ENCODE data around the gene LMBR1L.

The LMBR1L gene, protein sequence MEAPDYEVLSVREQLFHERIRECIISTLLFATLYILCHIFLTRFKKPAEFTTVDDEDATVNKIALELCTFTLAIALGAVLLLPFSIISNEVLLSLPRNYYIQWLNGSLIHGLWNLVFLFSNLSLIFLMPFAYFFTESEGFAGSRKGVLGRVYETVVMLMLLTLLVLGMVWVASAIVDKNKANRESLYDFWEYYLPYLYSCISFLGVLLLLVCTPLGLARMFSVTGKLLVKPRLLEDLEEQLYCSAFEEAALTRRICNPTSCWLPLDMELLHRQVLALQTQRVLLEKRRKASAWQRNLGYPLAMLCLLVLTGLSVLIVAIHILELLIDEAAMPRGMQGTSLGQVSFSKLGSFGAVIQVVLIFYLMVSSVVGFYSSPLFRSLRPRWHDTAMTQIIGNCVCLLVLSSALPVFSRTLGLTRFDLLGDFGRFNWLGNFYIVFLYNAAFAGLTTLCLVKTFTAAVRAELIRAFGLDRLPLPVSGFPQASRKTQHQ

GRCh38 chr12:49110464-49111155 lies at the start of gene LMBR1L:
LMBR1L (minus strand) TSS chr12:49110847; CDS start chr12:49110555, 292 bp downstream.
- DNase-seq (ENCODE audit: low read depth) = peak; percentile 93
- peak within 1 kb of the TSS; percentile 98 for H3K4me3 ChIP-seq (ENCODE audit: low read depth, low read length)
- TF ChIP-seq, protein P1, sequence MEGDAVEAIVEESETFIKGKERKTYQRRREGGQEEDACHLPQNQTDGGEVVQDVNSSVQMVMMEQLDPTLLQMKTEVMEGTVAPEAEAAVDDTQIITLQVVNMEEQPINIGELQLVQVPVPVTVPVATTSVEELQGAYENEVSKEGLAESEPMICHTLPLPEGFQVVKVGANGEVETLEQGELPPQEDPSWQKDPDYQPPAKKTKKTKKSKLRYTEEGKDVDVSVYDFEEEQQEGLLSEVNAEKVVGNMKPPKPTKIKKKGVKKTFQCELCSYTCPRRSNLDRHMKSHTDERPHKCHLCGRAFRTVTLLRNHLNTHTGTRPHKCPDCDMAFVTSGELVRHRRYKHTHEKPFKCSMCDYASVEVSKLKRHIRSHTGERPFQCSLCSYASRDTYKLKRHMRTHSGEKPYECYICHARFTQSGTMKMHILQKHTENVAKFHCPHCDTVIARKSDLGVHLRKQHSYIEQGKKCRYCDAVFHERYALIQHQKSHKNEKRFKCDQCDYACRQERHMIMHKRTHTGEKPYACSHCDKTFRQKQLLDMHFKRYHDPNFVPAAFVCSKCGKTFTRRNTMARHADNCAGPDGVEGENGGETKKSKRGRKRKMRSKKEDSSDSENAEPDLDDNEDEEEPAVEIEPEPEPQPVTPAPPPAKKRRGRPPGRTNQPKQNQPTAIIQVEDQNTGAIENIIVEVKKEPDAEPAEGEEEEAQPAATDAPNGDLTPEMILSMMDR (IDR thresholded peaks at IDR 0.05; ENCODE audit: control insufficient read depth, extremely low read depth, insufficient read depth) = peak; percentile 24; the same call in 1 of the 2 replicates

DNA sequence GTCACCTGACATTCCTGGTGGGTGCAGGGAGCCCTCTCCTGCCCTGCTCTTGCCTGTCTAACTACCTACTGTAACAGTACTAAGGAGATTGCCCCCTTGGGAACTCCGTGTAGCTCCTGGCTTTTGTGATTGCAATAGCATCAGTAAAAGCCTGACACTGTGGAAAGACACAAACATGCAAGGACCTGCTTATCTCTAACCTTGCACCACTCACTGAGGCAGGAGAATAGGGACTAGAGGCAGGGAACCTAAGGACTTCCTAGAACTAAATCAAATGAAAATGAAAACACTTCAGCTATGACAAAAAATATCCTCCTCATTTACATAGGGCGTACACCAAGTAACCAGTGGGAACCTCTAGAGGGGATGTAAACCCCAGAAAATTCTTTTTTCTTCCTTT lies 49.8 kb upstream of the LMBR1L start:
- TF ChIP-seq, protein P1 (IDR thresholded peaks at IDR 0.05; ENCODE audit: control insufficient read depth, extremely low read depth, insufficient read depth) = no peak
- DNase-seq (ENCODE audit: low read depth) = no peak

DNA sequence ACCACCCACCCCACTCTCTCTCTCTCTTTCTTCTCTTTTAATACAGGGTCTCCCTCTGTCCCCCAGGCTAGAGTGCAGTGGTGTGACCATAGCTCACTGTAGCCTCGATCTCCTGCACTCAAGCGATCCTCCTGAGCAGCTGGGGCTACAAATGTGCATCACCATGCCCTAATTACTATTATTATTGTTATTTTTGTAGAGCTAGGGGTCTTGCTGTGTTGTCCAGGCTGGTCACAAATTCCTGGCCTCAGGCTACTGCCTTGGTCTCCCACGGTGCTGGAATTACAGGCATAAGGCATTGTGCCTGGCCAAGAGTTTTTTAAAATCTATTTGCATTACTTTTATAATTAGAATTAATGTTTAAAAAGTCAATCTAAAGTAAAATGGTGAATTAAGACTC lies 43.6 kb upstream of the LMBR1L start:
- no peak overlapping the region for H3K4me3 ChIP-seq (ENCODE audit: low read depth, low read length)
- TF ChIP-seq, protein P1 (IDR thresholded peaks at IDR 0.05; ENCODE audit: control insufficient read depth, extremely low read depth, insufficient read depth) = no peak
- DNase-seq (ENCODE audit: low read depth) = no peak

More for the DNA sequence above, 49.8 kb upstream of the LMBR1L start:
- H3K4me3 ChIP-seq (ENCODE audit: low read depth, low read length) = no peak overlapping the region

DNA sequence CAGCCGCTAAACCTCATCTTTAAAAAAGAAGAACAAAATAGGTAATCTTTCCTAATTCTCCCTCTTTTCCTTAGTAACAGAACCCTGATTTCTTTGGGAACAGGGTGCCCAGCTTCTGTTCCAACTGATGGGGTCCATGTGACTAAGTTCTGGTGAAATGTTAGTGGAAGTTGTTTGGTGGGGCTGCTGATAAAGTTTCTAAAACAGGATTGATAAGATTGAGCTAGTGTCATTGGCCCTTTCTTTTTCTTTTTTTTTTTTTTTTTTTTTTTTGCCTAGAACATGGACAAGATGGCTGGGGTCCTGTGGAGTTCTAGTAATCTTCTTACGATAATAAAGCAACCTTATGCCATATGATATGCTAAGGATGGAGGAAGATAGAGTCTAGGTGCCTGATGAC lies 36.7 kb upstream of the LMBR1L start:
- TF ChIP-seq, protein P1 (IDR thresholded peaks at IDR 0.05; ENCODE audit: control insufficient read depth, extremely low read depth, insufficient read depth) = no peak
- DNase-seq (ENCODE audit: low read depth) = no peak
- no peak overlapping the region for H3K4me3 ChIP-seq (ENCODE audit: low read depth, low read length)

- DNase-seq (ENCODE audit: low read depth) = no peak
- TF ChIP-seq, protein P1 (IDR thresholded peaks at IDR 0.05; ENCODE audit: control insufficient read depth, extremely low read depth, insufficient read depth) = no peak
- no peak overlapping the region for H3K4me3 ChIP-seq (ENCODE audit: low read depth, low read length)
Measured at GRCh38 chr12:49146406-49146805, 35.8 kb upstream of the LMBR1L start.

DNA sequence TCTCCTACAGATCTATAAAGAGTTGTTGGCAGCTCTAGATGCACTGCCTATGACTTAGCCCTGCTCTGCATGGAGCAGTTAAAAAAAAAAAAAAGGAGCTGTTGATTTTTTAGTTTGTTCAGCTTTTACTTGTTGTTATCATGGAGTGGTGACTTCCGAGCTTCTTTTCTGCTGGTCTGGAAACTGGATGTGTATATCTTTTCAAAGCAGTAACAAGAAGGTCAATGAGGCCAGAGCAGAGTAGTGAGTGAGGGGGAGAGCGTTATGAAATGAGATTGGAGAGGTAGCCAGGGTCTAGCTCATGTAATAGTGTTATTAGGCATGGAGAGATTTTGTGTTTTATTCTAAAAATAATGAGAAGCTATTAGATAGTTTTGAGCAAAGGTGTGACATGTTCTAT lies 33.7 kb upstream of the LMBR1L start:
- TF ChIP-seq, protein P1 (IDR thresholded peaks at IDR 0.05; ENCODE audit: control insufficient read depth, extremely low read depth, insufficient read depth) = no peak
- H3K4me3 ChIP-seq (ENCODE audit: low read depth, low read length) = no peak overlapping the region
- DNase-seq (ENCODE audit: low read depth) = no peak
